ENCODE results near the gene SETD2. TPM values are rescaled to one million over a fixed set of nuclear protein-coding genes. Genes with fewer than 3 reads are reported as not detected.

The SETD2 gene
- total RNA-seq, 1 experiment from 2014 or later: 60.8 TPM

- Histone ChIP-seq H3K79me2 (ENCODE audit: insufficient read depth, low read length) (no peaks in the 10 kb centered on the region), H2BK5ac (ENCODE audit: insufficient read length, low read length) (no peak overlapping the region), H4K8ac (replicated peaks; ENCODE audit: insufficient read length, low read depth, low read length) (no peak overlapping the region), H3K27ac (ENCODE audit: insufficient read length, low read depth, low read length) (no peak overlapping the region), H2BK120ac (ENCODE audit: low read depth, low read length, poor library complexity, severe bottlenecking) (no peak overlapping the region), H3K4me2 (ENCODE audit: insufficient read depth, insufficient read length, low read length) (no peak overlapping the region), H4K5ac (ENCODE audit: insufficient read length, low read depth, low read length) (no peak overlapping the region), H3K27me3 (ENCODE audit: insufficient read depth, low read length) (no peaks in the 10 kb centered on the region), H2BK20ac (ENCODE audit: low read depth, low read length, poor library complexity, severe bottlenecking) (no peak overlapping the region), H3K56ac (ENCODE audit: insufficient read length, low read depth, low read length) (no peak overlapping the region), H2BK12ac (ENCODE audit: insufficient read length, low read depth, low read length) (no peak overlapping the region), H2AFZ (ENCODE audit: low read length) (no peak overlapping the region), H2AK5ac (ENCODE audit: insufficient read length, low read length) (no peak overlapping the region), H3K9me3 (ENCODE audit: control insufficient read depth, low read depth, low read length) (no peaks in the 10 kb centered on the region), H3K4ac (ENCODE audit: low read depth, low read length) (no peak overlapping the region), H3K23me2 (ENCODE audit: insufficient read length, low read depth, low read length, poor library complexity, severe bottlenecking) (no peaks in the 10 kb centered on the region), H2BK15ac (ENCODE audit: low read depth, low read length) (no peak overlapping the region), H3T11ph (ENCODE audit: low read length) (no peak overlapping the region), H4K91ac (ENCODE audit: insufficient read length, low read depth, low read length) (no peak overlapping the region), H3K14ac (ENCODE audit: insufficient read depth, low read length) (no peak overlapping the region), H3K79me1 (ENCODE audit: insufficient read depth, low read depth, low read length, poor library complexity, severe bottlenecking) (no peaks in the 10 kb centered on the region), H4K20me1 (ENCODE audit: control insufficient read depth, insufficient read depth, insufficient read length) (peaks cover 2% of the 10 kb centered on the region), H3K9ac (ENCODE audit: extremely low read depth, insufficient read length, low read length) (no peak overlapping the region), H3K18ac (ENCODE audit: insufficient read length, low read depth, low read length) (no peak overlapping the region), H3K23ac (ENCODE audit: insufficient read length, low read depth, low read length) (no peak overlapping the region), H3K4me1 (ENCODE audit: insufficient read depth, low read length) (no peaks in the 10 kb centered on the region)
- peaks cover 20 to 21% of the 10 kb centered on the region in 2 experiments for H3K4me1 Mint-ChIP-seq
- peaks cover 5 to 34% (median 34%) of the 10 kb centered on the region in 3 experiments; a peak in 6 of 7 replicates for H3K36me3 Mint-ChIP-seq (ENCODE audit: insufficient read depth in 1 of 3, low read depth in 3 of 3)
- peak overlapping the region; percentile 0 to 69 (median 11); a peak in 3 of 7 replicates for H3K27ac Mint-ChIP-seq
- WGBS (ENCODE audit: extremely low coverage, insufficient read length, low lambda C conversion rate): no CpG with 5 or more reads among the region's 4 CpGs
- no peaks in the 10 kb centered on the region for H3K27me3 Mint-ChIP-seq (ENCODE audit: low read depth)
- no peaks in the 10 kb centered on the region for H3K9me3 Mint-ChIP-seq
- TF ChIP-seq CTCF (conservative IDR thresholded peaks at IDR 0.05): no peak
- no peak overlapping the region for H3K4me3 Mint-ChIP-seq
- DNase-seq: no peak
Measured at GRCh38 chr3:47020311-47020710, 143.6 kb downstream of the SETD2 start.

Measured in H9 (cell line).